Effector CD8-positive, alpha-beta T cell (primary cell): Measurements from ENCODE around the gene FGF11.
A peak's percentile ranks its signal among the peaks of the same experiment; 100 is the strongest.
"Not testable (repeated sequence)": the region's sequence is repeated elsewhere in the genome, so short reads cannot be mapped to it uniquely, and the experiment has no call there.

Experiments used
- DNase-seq: peaks from one replicate; lab custom pipeline; 2025; lab: John Stamatoyannopoulos, UW

The FGF11 gene

DNA sequence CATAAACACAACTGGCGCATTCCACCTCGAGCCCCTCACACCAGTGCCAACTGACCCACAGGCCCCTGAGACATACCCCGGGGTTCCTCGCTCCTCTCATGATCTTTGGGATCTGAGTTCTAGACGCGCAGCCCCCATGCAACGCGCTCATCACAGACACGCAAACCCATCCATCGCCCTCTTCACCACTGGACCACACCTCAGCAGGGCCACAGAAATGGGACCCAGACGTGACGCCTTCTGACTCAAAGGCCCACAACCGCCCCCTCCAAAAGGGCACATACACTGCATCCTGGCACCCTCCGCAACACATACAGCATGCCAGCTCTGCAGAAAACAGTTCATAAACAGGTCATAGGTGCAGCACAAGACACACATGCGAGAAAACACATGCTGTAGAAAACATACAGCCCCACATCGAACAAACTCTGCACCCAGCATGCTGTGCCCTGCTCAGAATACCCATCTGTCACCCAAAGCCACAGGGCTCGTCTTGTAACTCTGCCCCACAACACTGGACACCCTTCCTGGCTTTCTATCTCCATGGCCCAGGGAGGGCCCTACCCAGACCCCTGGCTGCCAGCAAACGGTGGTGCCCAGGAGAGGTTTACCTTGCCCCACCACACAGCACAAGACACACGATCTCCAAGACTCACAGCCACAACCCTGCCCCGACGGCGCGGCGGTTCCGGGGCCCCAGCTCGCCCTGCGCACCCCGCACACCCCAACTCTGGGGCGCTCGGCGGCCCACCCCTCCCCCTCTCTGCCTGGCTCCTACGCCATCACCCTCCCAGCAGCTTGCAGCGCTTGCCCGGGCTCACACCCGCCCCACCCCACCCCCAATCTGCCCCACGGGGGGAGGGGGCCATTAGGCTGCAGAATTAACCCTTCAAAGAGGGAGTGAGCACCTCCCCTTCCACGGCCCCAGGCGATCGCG is 39.2 kb downstream of the FGF11 start:
- peak; percentile 59 for DNase-seq

DNA sequence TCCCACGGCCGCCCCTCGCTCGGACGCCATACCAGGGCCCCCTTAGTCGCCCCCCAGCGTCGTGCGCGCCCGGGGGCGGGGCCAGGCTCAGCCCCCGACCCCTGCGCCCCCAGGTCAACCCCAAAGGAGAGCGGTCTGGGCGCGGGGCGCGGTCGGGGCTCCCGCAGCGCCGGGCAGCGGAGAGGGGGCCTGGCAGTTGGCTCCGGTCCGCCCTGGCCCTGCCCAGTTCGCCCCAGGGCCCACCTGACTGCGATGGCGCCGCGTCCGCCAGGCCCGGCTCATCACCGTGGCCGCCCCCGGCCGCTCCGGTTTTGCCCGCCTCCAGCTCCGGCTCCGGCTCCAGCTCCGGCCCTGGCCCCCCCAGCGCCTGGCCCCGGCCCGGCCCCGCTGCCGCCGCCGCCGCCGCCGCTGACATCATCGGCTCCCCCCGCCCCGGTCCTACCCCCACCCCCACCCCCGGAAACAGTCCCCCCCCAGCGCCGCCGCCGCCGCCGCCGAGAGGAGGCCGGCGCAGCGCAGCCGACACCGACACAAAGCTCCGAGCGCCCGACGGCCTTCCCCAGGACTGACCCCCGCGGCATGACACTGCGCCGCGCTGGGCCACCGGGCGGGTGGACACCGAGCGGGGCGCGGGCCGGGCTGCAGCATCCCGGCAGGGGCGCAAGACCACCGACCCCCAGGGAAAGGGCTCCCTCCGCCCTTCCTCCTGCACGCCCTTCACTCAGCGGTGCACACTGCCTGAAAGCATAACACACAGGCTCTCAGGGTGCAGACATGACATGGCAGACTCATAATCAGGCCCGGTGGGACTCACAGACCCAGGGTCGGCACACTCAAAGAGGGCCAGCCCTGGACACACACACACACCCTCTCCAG is 40.1 kb downstream of the FGF11 start, which contains the start of gene ZBTB4:
TSS of gene ZBTB4 (minus strand) at position 419 of the 876 bp plus-strand sequence. CDS start 12,830 bp downstream, outside the sequence.
- peak; percentile 55 for DNase-seq

DNA sequence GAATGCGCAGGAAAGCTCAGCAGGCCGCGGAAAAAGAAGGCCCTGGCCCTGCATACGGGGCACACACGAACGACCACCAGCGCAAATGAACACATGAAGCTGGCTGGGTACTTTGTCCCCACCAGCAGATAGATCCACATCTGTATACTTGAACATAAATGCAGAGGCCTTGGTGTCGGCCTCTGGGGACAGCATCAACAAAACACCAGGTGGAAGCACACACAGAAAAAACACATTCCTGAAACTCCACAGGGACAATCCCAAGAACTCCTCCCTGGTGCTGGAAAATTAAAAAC is 40.7 kb downstream of the FGF11 start:
- no peak for DNase-seq

DNA sequence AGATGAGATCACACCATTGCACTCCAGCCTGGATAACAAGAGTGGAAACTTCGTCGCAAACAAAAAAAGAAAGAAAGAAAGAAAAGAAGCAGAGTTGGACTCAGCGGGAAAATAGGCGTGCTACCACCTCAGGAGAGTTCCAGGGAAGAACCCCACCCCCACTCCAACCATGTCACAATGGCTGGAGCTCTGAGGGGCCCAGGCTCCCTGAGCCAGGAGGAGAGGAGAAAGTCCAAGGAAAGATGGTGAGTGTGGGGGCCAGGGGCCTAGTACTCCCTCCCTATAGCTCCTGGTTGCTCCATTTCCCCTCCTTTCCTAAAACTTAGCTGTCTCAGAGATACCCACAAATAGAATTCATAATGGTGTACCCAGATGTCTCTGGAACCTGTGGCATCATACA is 42.0 kb downstream of the FGF11 start, which contains the start of gene SLC35G6:
TSS of gene SLC35G6 (plus strand) at position 172 of the 400 bp plus-strand sequence. CDS start at position 243, 71 bp downstream.
- not testable (repeated sequence) for DNase-seq

DNA sequence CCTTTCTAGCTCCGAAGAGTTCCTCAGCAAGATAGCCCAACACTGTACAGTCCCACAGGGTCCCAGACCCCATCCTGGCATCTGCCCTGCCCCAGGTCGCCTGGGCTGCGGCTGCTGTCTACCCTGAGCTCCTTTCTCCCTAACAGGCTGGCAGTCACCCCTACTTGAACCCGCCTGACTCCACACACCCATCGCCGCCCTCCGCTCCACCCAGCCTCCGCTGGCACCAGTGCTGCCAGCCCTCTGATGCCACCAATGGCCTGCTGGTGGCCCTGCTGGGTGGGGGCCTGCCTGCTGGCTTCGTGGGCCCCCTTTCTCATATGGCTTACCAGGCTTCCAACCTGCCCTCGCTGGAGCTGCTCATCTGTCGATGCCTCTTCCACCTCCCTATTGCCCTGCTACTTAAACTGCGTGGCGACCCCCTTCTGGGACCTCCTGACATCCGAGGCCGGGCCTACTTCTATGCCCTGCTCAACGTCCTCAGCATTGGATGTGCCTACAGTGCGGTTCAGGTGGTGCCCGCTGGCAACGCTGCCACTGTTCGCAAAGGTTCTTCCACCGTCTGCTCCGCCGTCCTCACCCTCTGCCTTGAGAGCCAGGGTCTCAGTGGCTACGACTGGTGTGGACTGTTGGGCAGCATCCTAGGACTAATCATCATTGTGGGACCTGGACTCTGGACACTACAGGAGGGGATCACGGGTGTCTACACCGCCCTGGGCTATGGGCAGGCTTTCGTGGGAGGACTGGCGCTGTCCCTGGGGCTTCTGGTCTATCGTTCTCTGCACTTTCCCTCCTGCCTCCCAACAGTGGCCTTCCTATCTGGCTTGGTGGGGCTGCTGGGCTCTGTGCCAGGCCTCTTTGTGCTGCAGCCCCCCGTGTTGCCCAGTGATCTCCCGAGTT is 42.8 kb downstream of the FGF11 start:
- not testable (repeated sequence) for DNase-seq

DNA sequence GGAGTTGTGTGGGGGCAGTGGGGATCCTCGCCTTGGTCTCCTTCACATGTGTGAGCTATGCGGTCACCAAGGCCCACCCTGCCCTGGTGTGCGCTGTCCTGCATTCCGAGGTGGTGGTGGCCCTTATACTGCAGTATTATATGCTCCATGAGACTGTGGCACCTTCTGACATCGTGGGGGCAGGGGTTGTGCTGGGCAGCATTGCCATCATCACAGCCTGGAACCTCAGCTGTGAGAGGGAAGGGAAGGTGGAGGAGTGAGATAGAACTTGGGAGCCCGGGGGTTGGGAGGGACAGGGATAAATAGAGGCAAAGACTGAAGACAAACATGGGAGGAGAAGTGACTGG is 43.4 kb downstream of the FGF11 start:
- not testable (repeated sequence) for DNase-seq

DNA sequence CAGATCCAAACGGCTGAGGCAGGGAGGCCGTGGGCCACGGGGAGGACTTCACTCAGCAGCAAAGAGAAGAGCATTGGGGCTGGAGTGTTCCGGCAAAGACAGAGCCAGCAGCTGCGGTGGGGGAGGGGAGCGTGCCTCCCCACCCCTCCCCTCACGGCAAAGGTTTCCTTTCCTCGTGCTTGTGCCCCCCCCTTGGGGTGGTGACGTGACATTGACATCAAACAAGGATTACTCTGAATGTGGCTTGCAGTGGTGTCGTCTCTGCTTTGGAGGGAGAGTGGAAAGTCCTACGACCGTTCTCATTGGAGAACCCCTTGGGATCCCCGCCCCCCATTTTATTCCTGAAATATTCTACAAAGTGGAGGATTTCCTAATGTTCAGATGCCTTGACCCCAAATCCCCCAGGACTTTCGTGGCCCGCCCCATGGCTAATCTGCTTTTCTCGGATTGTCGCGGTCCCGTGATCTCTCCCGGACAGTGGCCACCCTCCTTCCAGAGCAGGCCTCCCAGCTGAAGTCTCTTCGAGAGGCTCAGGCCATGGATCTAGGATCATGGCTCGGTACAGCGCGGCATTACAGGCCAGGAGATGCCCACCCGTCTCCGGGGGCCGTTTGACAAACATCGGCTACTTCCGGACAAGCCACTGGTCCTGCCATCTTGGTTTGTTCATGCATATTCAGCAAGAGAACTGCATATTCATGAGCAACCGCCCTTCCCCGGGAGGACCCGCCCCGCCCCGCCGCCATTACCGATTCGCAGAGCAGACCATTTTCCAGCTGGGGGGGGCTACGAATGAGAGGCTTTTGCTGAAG is 44.1 kb downstream of the FGF11 start:
- peak; percentile 91 for DNase-seq

DNA sequence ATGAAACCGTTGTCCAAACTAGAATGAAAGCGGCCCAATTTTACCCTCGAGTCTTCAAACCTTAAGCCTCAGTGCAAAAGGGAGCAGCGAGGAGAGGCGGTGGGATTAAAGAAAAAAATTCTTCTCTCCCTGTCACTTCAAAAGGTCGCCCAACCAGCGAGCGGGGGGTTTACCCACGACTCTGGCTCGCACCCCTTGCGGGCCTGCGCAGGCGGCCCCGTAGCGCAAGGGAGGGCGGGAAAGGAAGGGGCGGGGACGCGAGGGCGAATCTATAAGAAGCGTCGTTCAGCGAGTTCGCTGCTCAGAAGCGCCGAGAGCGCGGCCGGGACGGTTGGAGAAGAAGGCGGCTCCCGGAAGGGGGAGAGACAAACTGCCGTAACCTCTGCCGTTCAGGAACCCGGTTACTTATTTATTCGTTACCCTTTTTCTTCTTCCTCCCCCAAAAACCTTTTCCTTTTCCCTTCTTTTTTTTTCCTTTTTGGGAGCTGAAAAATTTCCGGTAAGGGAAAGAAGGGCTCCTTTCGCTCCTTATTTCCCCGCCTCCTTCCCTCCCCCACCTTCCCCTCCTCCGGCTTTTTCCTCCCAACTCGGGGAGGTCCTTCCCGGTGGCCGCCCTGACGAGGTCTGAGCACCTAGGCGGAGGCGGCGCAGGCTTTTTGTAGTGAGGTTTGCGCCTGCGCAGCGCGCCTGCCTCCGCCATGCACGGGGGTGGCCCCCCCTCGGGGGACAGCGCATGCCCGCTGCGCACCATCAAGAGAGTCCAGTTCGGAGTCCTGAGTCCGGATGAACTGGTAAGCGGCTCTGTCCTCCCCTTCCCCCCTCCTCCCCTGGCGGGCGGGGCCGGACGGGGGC is 45.0 kb downstream of the FGF11 start, which contains the start of gene POLR2A:
TSS of gene POLR2A (plus strand) at position 300 of the 852 bp plus-strand sequence.
- peak; percentile 98 for DNase-seq

DNA sequence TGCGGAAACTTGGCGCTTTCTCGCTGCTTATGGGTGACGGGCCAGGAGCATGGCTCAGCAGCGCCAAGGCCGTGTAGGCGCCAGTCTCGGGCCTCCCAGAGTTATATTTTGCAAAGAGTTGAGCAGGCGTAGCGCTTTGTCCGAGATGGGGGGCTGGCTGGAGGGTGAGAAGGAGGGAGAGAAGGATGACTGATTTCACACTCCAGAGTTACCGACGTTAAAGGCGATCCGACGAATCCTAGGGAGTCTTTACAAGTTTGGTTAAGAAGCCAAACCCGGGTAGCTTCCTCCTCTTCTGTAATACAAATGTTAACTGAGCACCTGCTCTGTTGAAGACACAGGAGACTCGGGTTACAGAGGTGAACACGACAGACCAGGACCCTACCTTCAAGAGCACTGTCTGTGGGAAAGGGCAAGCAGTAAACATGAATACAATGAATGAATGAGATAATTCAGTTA is 45.6 kb downstream of the FGF11 start:
- DNase-seq: no peak

DNA sequence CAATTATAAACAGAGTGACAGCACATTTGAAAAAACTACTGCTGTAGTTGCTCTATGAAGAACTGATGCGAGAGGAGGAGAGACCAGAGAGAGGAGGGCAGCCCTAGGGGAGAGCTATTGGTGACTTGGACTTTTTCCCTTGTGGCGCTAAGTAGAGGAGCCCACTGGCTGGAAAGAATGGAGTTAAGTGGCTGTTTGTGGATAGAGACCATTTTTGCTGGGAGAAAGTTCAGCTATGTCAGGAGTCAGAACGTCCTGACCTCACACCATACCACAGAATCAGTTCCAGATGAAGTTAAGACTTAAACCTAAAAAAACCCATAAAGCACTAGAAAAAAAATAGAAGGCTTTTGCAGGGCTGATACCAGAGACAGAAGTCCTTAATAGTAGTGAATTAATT is 46.9 kb downstream of the FGF11 start:
- no peak for DNase-seq

DNA sequence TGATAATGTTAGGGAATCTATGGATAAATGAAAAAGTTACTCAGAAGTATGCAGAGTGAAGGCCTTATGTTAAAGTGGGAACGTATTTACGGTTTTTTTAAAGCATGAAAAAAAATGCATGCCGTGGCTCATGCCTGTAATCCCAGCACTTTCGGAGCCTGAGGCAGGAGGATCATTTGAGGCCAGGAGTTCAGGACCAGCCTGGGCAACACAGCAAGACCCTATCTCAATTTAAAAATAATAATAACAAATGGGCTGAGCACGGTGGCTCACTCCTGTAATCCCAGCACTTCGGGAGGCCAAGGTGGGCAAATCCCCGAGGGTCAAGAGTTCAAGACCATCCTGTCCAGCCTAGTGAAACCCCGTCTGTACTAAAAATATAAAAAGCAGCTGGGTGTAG is 50.8 kb downstream of the FGF11 start:
- DNase-seq: no peak

DNA sequence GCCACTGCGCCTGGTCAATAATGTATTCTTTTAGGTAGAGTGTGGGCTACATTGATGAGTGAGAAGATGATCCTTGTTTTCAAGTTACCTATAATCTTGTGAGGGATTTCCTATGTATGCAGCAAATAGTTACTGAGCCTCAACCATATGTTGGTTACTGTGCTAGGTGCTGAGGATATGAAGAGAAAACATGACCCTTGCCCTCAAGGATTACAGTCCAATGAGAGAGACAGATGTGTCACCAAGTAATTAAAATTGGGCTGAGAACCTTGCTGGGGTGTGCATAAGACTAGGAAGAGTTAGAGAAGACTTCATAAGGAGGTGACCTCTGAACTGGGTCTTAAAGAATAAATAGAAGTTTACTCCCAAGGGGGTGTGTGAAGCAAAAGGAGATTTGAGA is 52.3 kb downstream of the FGF11 start:
- no peak for DNase-seq

DNA sequence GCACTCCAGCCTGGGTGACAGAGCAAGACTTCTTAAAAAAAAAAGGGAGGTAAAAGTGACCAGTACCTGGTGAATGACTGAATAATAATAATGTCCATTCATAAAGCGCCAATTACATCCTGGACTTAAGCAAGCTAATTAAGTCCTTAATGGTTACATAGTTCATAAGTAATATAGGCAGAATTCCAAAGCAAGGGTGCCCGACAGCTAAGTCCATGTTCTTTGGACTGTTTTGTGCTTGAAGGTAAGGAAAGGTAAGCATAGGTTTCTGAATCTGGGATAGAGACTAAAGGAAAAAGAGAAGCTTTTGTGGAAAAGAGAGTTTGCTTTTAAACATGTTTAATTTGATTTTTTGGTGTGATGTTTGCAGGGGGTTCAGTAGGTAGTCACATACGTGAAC is 54.6 kb downstream of the FGF11 start:
- no peak for DNase-seq
